Kidney (tissue), 14 donors: ENCODE measurements around the gene PRR33. TPM values are rescaled to one million over a fixed set of nuclear protein-coding genes. Genes with fewer than 3 reads are reported as not detected.
A peak's percentile ranks its signal among the peaks of the same experiment; 100 is the strongest.

Source experiments
- DNase-seq, 5 donors: peaks; one replicate each; pipeline ENCODE4 v3.0.0-alpha.2; 2013 to 2020
- FAIRE-seq: peaks from 2 replicates; lab custom pipeline; 2012; peaks lifted over from hg19 to GRCh38; lab: Jason Lieb, UNC
- H3K27ac ChIP-seq, 2 donors: one replicate each; pipeline ENCODE4 v1.7.0; 2013; ENCODE audit warnings: low read depth in 2 of 2, low read length in 2 of 2, inconsistent platforms in 1 of 2
- H3K27me3 ChIP-seq: one replicate; pipeline ENCODE4 v1.7.1; 2013; ENCODE audit warnings: low read length, inconsistent platforms; ENCODE audit not compliant: control insufficient read depth, insufficient read depth
- H3K36me3 ChIP-seq, 3 donors: one replicate each; pipeline versions ENCODE4 v1.7.0 to v1.7.1; 2013; ENCODE audit warnings: low read length in 3 of 3, control low read depth in 1 of 3, inconsistent platforms in 1 of 3; ENCODE audit not compliant: insufficient read depth in 3 of 3, control insufficient read depth in 2 of 3
- H3K4me1 ChIP-seq, 3 donors: one replicate each; pipeline versions ENCODE4 v1.7.0 to v1.7.1; 2013; ENCODE audit warnings: low read length in 3 of 3, inconsistent platforms in 1 of 3, low read depth in 1 of 3; ENCODE audit not compliant: control insufficient read depth in 2 of 3, insufficient read depth in 2 of 3
- H3K4me3 ChIP-seq, 3 donors: one replicate each; pipeline versions ENCODE4 v1.7.0 to v1.8.1; 2013; ENCODE audit warnings: low read length in 3 of 3, control low read depth in 1 of 3, inconsistent platforms in 1 of 3
- H3K9ac ChIP-seq, 3 donors: one replicate each; pipeline versions ENCODE4 v1.7.0 to v1.7.1; 2013; ENCODE audit warnings: low read length in 3 of 3, control low read depth in 1 of 3, inconsistent platforms in 1 of 3
- H3K9me3 ChIP-seq, 3 donors: one replicate each; pipeline versions ENCODE4 v1.7.0 to v1.7.1; 2013; ENCODE audit warnings: low read length in 3 of 3, control low read depth in 1 of 3, inconsistent platforms in 1 of 3; ENCODE audit not compliant: control insufficient read depth in 2 of 3, insufficient read depth in 1 of 3
- CTCF ChIP-seq: IDR thresholded peaks from 3 replicates; pipeline ENCODE4 v1.5.1; 2012; ENCODE audit warnings: mild to moderate bottlenecking, moderate library complexity, borderline replicate concordance; ENCODE audit not compliant: insufficient read depth; ENCODE audit errors: extremely low read depth
- intact Hi-C: fragments of 100-400 bp; cut with DNase I; formaldehyde crosslinking; loops from one replicate; pipeline ENCODE4 v1.11.1; 2022
- polyA plus RNA-seq: library from polyadenylated mRNA; stranded (reverse); fragments of 350-450 nt; fragmentation: Illumina TruSeq; extraction: RNeasy Lipid Tissue Mini Kit (QIAGEN cat#74804); gene quantifications from one replicate; pipeline ENCODE4 v1.2.3, GENCODE V29; 2014; ENCODE audit warnings: low read depth, low replicate concordance; ENCODE audit not compliant: insufficient read depth
- total RNA-seq: library from RNA; stranded (reverse); fragmentation: NEBNext Ultra II Directional; extraction: Animal tissue kit (Norgen Biotek cat#: 25700); gene quantifications from one replicate; pipeline ENCODE4 v1.2.1, GENCODE V29; 2021
- donor health status: control.
- donor health status: control.
- donor health status: control.
- donor health status: control.
- donor health status: control.
- donor health status: DM: yes; HTN: yes; CAD: no.
- donor health status: Normal renal cell carcinoma (clear cell type).

Gene PRR33
- total and polyA plus RNA-seq, 2 donors from 2014 or later, result not detected

GRCh38 chr11:1852271-1852876 is 39.3 kb downstream of the PRR33 start:
- H3K9ac ChIP-seq, result no peak overlapping the region

GRCh38 chr11:1851468-1852180 is 40.1 kb downstream of the PRR33 start:
- DNase-seq, result peak in 1 of 5 donors; percentile 69

More at GRCh38 chr11:1852271-1852876, 39.3 kb downstream of the PRR33 start:
- Histone ChIP-seq H3K9me3 (no peaks in the 10 kb centered on the region), H3K27ac (no peak overlapping the region), H3K27me3 (no peaks in the 10 kb centered on the region), H3K36me3 (no peaks in the 10 kb centered on the region), H3K4me3 (no peak overlapping the region), H3K4me1 (peaks cover 0 to 2% (median 0%) of the 10 kb centered on the region in 3 donors)
- no peak for FAIRE-seq
- no peak for TF ChIP-seq CTCF
- peak in 1 of 5 donors; percentile 72 for DNase-seq
- intact Hi-C loops, result no loop called here

GRCh38 chr11:1848640-1849430 is 42.9 kb downstream of the PRR33 start:
- DNase-seq, result peak in 1 of 5 donors; percentile 66
- Histone ChIP-seq H3K4me3 (no peak overlapping the region), H3K4me1 (peaks cover 3 to 12% (median 4%) of the 10 kb centered on the region in 3 donors), H3K9ac (no peak overlapping the region), H3K9me3 (no peaks in the 10 kb centered on the region), H3K27ac (no peak overlapping the region), H3K27me3 (peaks cover 2% of the 10 kb centered on the region), H3K36me3 (no peaks in the 10 kb centered on the region)
- intact Hi-C loops, result no loop called here
- TF ChIP-seq CTCF, result no peak
- no peak for FAIRE-seq

More at GRCh38 chr11:1851468-1852180, 40.1 kb downstream of the PRR33 start:
- intact Hi-C loops, result no loop called here
- peaks cover 0 to 2% (median 0%) of the 10 kb centered on the region in 3 donors for H3K4me1 ChIP-seq
- no peaks in the 10 kb centered on the region for H3K36me3 ChIP-seq
- H3K27me3 ChIP-seq, result no peaks in the 10 kb centered on the region
- no peak overlapping the region for H3K9ac ChIP-seq
- no peak for FAIRE-seq
- H3K27ac ChIP-seq, result no peak overlapping the region
- no peak for TF ChIP-seq CTCF
- H3K4me3 ChIP-seq, result no peak overlapping the region
- H3K9me3 ChIP-seq, result no peaks in the 10 kb centered on the region
